K562 (cell line): ENCODE measurements around the gene ZFAND6. TPM values are rescaled to one million over a fixed set of nuclear protein-coding genes. Genes with fewer than 3 reads are reported as not detected.

Experiments used
- ATAC-seq: fragments of 200-7000 bp; cut with Tn5 transposase; 3 replicates; pipeline ENCODE4 v1.9.1; 2020; ENCODE audit warnings: moderate library complexity
- BruUV-seq: library from RNA; stranded (reverse); fragments of 400-500 nt; replicated peaks from 2 replicates; lab custom pipeline; 2021; lab: Mats Ljungman, UMichigan
- CTCF ChIA-PET: fragments of 300-600 bp; formaldehyde crosslinking; extraction: SDS; loops from one replicate; lab custom pipeline; 2021; ENCODE audit warnings: low intra/inter-chr PET ratio; lab: Yijun Ruan, JAX
- POLR2A ChIA-PET: fragments of 300-600, 350-650 bp; sonication (Branson Sonifier 250); formaldehyde crosslinking; extraction: SDS; loops from one replicate; lab custom pipeline; 2021; ENCODE audit warnings: antibody characterized with exemption, inconsistent platforms; lab: Yijun Ruan, JAX
- DNase-seq, 4 experiments: peaks; one replicate each; pipeline versions ENCODE4 v3.0.0 to v3.0.0-alpha.2; 2011 to 2018; ENCODE audit warnings: low spot score in 3 of 4, mixed read lengths in 3 of 4; ENCODE audit errors: extremely low read depth in 1 of 4
- FAIRE-seq: peaks from 2 replicates; lab custom pipeline; 2011; peaks lifted over from hg19 to GRCh38; lab: Jason Lieb, UNC
- H2AFZ ChIP-seq: 2 replicates; pipeline ENCODE4 v1.6.0; 2011; ENCODE audit warnings: low read depth, low read length, control low read depth, inconsistent platforms
- H3K27ac ChIP-seq: fragments of 200-600 bp; 3 replicates; pipeline ENCODE4 v1.8.0; 2011; ENCODE audit warnings: low read depth, mild to moderate bottlenecking, control low read depth, inconsistent platforms, low read length, moderate library complexity, mixed read lengths; ENCODE audit errors: extremely low read depth
- H3K27me3 ChIP-seq, 2 experiments: fragments of 300-600 bp in 1 of 2; 2 replicates in 1 of 2; 3 replicates in 1 of 2; pipeline versions ENCODE4 v1.6.0 to v1.8.0; 2011; ENCODE audit warnings: inconsistent platforms in 2 of 2, low read length in 2 of 2, mild to moderate bottlenecking in 1 of 2, mixed read lengths in 1 of 2, moderate library complexity in 1 of 2; ENCODE audit not compliant: control insufficient read depth in 2 of 2, insufficient read depth in 2 of 2
- H3K36me3 ChIP-seq: fragments of 300-600 bp; 3 replicates; pipeline ENCODE4 v1.8.0; 2011; ENCODE audit warnings: mild to moderate bottlenecking, low read length, inconsistent platforms; ENCODE audit not compliant: control insufficient read depth, insufficient read depth
- H3K4me1 ChIP-seq, 2 experiments: fragments of 200-600 bp in 1 of 2; replicated peaks in 1 of 2; 2 replicates in 1 of 2; 3 replicates in 1 of 2; pipeline versions ENCODE4 v1.5.1 to v1.8.0; 2011; ENCODE audit warnings: inconsistent platforms in 2 of 2, low read length in 2 of 2, mild to moderate bottlenecking in 1 of 2, mixed read lengths in 1 of 2, moderate library complexity in 1 of 2; ENCODE audit not compliant: control insufficient read depth in 2 of 2, insufficient read depth in 2 of 2
- H3K4me2 ChIP-seq: 2 replicates; pipeline ENCODE4 v1.6.1; 2011; ENCODE audit warnings: low read length, control low read depth, inconsistent platforms, mixed read lengths; ENCODE audit not compliant: insufficient read depth
- H3K4me3 ChIP-seq: fragments of 200-600 bp; sonication (generic), shearing (Covaris generic); 2 replicates; pipeline ENCODE4 v1.5.1; 2016; ENCODE audit warnings: control low read depth, inconsistent platforms
- H3K79me2 ChIP-seq: fragments of 200-600 bp; 3 replicates; pipeline ENCODE4 v1.8.0; 2011; ENCODE audit warnings: low read length, inconsistent platforms; ENCODE audit not compliant: control insufficient read depth, insufficient read depth
- H3K9ac ChIP-seq, 2 experiments: 2 replicates each; pipeline versions ENCODE4 v1.6.0 to v1.6.1; 2011; ENCODE audit warnings: low read depth in 2 of 2, low read length in 2 of 2, control low read depth in 1 of 2, inconsistent platforms in 1 of 2, mild to moderate bottlenecking in 1 of 2, mixed read lengths in 1 of 2; ENCODE audit not compliant: insufficient read depth in 1 of 2
- H3K9me1 ChIP-seq: one replicate; pipeline ENCODE4 v1.6.0; 2011; ENCODE audit warnings: inconsistent platforms, mild to moderate bottlenecking, low read length, moderate library complexity; ENCODE audit not compliant: control insufficient read depth, insufficient read depth
- H3K9me3 ChIP-seq: replicated peaks from 2 replicates; pipeline ENCODE4 v1.5.1; 2011; ENCODE audit warnings: low read depth, low read length, inconsistent platforms; ENCODE audit not compliant: control insufficient read depth, insufficient read depth
- H4K20me1 ChIP-seq: replicated peaks from 2 replicates; pipeline ENCODE4 v1.6.1; 2011; ENCODE audit warnings: low read length, inconsistent platforms, mixed read lengths; ENCODE audit not compliant: control insufficient read depth, insufficient read depth
- CBFA2T3 ChIP-seq: fragments of 450-650 bp; IDR thresholded peaks from 2 replicates; pipeline ENCODE4 v1.6.1; 2017
- HMBOX1 ChIP-seq: sonication (generic); IDR thresholded peaks from 2 replicates; pipeline ENCODE4 v1.6.1; 2016
- MAFG ChIP-seq: fragments of 450-650 bp; conservative IDR thresholded peaks from 2 replicates; pipeline ENCODE4 v1.6.1; 2016; ENCODE audit warnings: missing genetic modification characterization, missing compliant biosample characterization
- MED1 ChIP-seq: sonication (generic); formaldehyde crosslinking; IDR thresholded peaks from 2 replicates; pipeline ENCODE4 v1.8.1; 2023; ENCODE audit warnings: missing genetic modification reagents, borderline replicate concordance
- MTA3 ChIP-seq: fragments of 450-650 bp; formaldehyde crosslinking; IDR thresholded peaks from 2 replicates; pipeline ENCODE4 v1.6.1; 2017; ENCODE audit warnings: mild to moderate bottlenecking, borderline replicate concordance
- SIN3B ChIP-seq: fragments of 450-650 bp; IDR thresholded peaks from 2 replicates; pipeline ENCODE4 v1.6.1; 2017; ENCODE audit warnings: low read depth, mild to moderate bottlenecking, moderate library complexity
- SMAD2 ChIP-seq: fragments of 150-350 bp; IDR thresholded peaks from 2 replicates; pipeline ENCODE4 v1.6.1; 2014; ENCODE audit warnings: low read depth, mild to moderate bottlenecking, low read length
- SRSF9 ChIP-seq: fragments of 200-400 bp; formaldehyde crosslinking; IDR thresholded peaks from 2 replicates; pipeline ENCODE4 v1.6.1; 2017; ENCODE audit warnings: low read depth, low read length, borderline replicate concordance
- THAP7 ChIP-seq: fragments of 250-450 bp; sonication (Bioruptor Pico); IDR thresholded peaks from 2 replicates; pipeline ENCODE4 v1.5.0; 2021
- ZBED1 ChIP-seq: IDR thresholded peaks from 2 replicates; pipeline ENCODE4 v1.6.1; 2014
- ZKSCAN8 ChIP-seq: fragments of 200-800 bp; sonication (Bioruptor generic); IDR thresholded peaks from 2 replicates; pipeline ENCODE4 v1.6.1; 2016; ENCODE audit warnings: missing genetic modification characterization, missing compliant biosample characterization
- ZNF253 ChIP-seq: fragments of 250-450 bp; sonication (Bioruptor Pico); conservative IDR thresholded peaks from 2 replicates; pipeline ENCODE4 v1.6.1; 2021; ENCODE audit warnings: mild to moderate bottlenecking
- ZNF766 ChIP-seq: fragments of 200-800 bp; sonication (Bioruptor generic); conservative IDR thresholded peaks from 2 replicates; pipeline ENCODE4 v1.6.1; 2016; ENCODE audit warnings: missing genetic modification characterization, missing compliant biosample characterization
- WGBS: fragments of 100-300 bp; shearing (Covaris generic); methylation state at CpG from one replicate; pipeline ENCODE4 v1.1.6; 2016; ENCODE audit warnings: low coverage, mixed read lengths; ENCODE audit not compliant: insufficient coverage; ENCODE audit errors: missing lambda C conversion rate; 5-methylcytosine and 5-hydroxymethylcytosine counted together
- in situ Hi-C: fragments of 300-500 bp; cut with MboI; formaldehyde crosslinking; loops from 4 replicates; pipeline ENCODE4 v1.15.0; 2018; ENCODE audit warnings: inconsistent platforms, mixed read lengths
- intact Hi-C: fragments of 100-400 bp; cut with micrococcal nuclease; formaldehyde crosslinking; loops from 2 replicates; pipeline ENCODE4 v1.14.2; 2022
- polyA plus RNA-seq, 8 experiments: library from polyadenylated mRNA; depleted of rRNA in 4 of 8; stranded (reverse) in 5 of 8; unstranded in 3 of 8; fragments of >200 nt; fragmentation: Nextera tagmentation in 2 of 8; fragmentation: Illumina TruSeq in 1 of 8; extraction: Ambion mirVana in 2 of 8; extraction: Trizol in 1 of 8; gene quantifications; 2 replicates each; pipeline versions ENCODE4 v1.2.1 to v1.2.3, GENCODE V29; 2011 to 2014; ENCODE audit warnings: inconsistent platforms in 1 of 8, missing spikeins in 1 of 8
- total RNA-seq, 7 experiments: library from RNA; depleted of rRNA in 6 of 7; stranded (reverse); fragments of >200 nt in 6 of 7; fragmentation: Illumina TruSeq in 2 of 7; extraction: Trizol in 2 of 7; gene quantifications; 2 replicates each; pipeline versions ENCODE4 v1.2.1 to v1.2.3, GENCODE V29; 2011 to 2021; ENCODE audit warnings: low replicate concordance in 1 of 7
- TF ChIP-seq, protein P1 (sequence below): fragments of 450-650 bp; IDR thresholded peaks from 2 replicates; pipeline ENCODE4 v1.6.1; 2016; ENCODE audit warnings: missing biosample characterization, missing genetic modification characterization

The ZFAND6 gene
- total and polyA plus RNA-seq, 9 of the 15 experiments (the other 6 are each of a cell fraction or from before 2014, with no cell fraction given): 53.9 to 206 (median 88.9) TPM

- 52% methylated on average over 3 of the region's 3 CpGs for WGBS
- H3K27ac ChIP-seq: no peak overlapping the region
- intact Hi-C loops (no loop called here), in situ Hi-C loops (no loop called here)
- no peak for TF ChIP-seq MED1 (CRISPR knock-in tag)
- peak; percentile 80 for TF ChIP-seq HMBOX1
- TF ChIP-seq CBFA2T3: 0 out of 2 replicates have a peak, but pooled peaks have one; percentile 8
- no peak for TF ChIP-seq ZNF766 (CRISPR knock-in tag)
- H3K27me3 ChIP-seq: no peaks in the 10 kb centered on the region
- H3K4me2 ChIP-seq: no peak overlapping the region
- no peaks in the 10 kb centered on the region; the same call in 2 of the 3 replicates for H3K36me3 ChIP-seq
- no TSS peak for BruUV-seq
- no peaks in the 10 kb centered on the region for H3K9me1 ChIP-seq
- DNase-seq (no peak), ATAC-seq (no peak), FAIRE-seq (no peak)
- ChIA-PET POLR2A (no interaction called here), CTCF (no interaction called here)
- no peak overlapping the region for H2AFZ ChIP-seq
- H3K79me2 ChIP-seq: peaks cover 77% of the 10 kb centered on the region
- peaks cover 17% of the 10 kb centered on the region for H4K20me1 ChIP-seq
- no peak overlapping the region for H3K4me3 ChIP-seq
- peaks cover 0 to 11% of the 10 kb centered on the region in 2 experiments; a peak in 4 of 5 replicates for H3K4me1 ChIP-seq
- H3K9ac ChIP-seq: no peak overlapping the region
- no peaks in the 10 kb centered on the region for H3K9me3 ChIP-seq
These were observed 36.5 kb downstream of the ZFAND6 start for GRCh38 chr15:80095969-80096368.

DNA sequence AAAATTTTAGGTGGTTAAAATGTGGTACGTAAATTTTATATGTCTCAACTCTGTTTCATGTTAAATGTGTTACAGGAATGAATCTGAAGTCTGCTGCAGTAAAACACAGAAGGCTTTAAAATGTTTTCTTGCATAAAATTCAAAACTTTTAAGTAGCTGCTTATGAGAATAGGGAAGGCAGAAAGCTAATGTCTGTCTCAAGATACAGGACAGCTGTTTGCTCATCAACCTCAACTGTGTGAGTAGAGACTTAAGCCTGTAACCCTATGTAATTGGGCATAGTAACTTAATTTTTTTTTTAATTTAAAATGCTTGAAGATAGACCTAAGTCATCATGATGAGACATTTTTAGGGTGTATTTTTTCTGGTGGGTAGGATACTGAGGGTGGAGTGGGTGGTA, 38.9 kb downstream of the ZFAND6 start:
- FAIRE-seq: no peak
- CTCF ChIA-PET: no interaction called here
- TF ChIP-seq ZBED1 (no peak), MAFG (tag) (no peak), SMAD2 (no peak), ZKSCAN8 (CRISPR knock-in tag) (no peak), SRSF9 (no peak), SIN3B (no peak), ZNF253 (CRISPR knock-in tag) (no peak), MTA3 (no peak), THAP7 (CRISPR knock-in tag) (no peak)
- TF ChIP-seq, protein P1, sequence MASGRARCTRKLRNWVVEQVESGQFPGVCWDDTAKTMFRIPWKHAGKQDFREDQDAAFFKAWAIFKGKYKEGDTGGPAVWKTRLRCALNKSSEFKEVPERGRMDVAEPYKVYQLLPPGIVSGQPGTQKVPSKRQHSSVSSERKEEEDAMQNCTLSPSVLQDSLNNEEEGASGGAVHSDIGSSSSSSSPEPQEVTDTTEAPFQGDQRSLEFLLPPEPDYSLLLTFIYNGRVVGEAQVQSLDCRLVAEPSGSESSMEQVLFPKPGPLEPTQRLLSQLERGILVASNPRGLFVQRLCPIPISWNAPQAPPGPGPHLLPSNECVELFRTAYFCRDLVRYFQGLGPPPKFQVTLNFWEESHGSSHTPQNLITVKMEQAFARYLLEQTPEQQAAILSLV (tag): no peak

More for the DNA sequence above, 38.9 kb downstream of the ZFAND6 start:
- Histone ChIP-seq H3K27me3 (no peaks in the 10 kb centered on the region), H4K20me1 (peaks cover 14% of the 10 kb centered on the region), H2AFZ (no peak overlapping the region), H3K4me1 (peaks cover 0 to 11% of the 10 kb centered on the region in 2 experiments; a peak in 3 of 5 replicates), H3K27ac (no peak overlapping the region), H3K9me3 (no peaks in the 10 kb centered on the region), H3K4me3 (no peak overlapping the region), H3K4me2 (no peak overlapping the region), H3K9me1 (no peaks in the 10 kb centered on the region), H3K79me2 (peaks cover 73% of the 10 kb centered on the region), H3K36me3 (peaks cover 3% of the 10 kb centered on the region), H3K9ac (no peak overlapping the region)
- DNase-seq: no peak
- POLR2A ChIA-PET: interaction anchor here (1.0 kb wide), 1 partner anchor 13 kb away, joined by 4 read pairs; no protein-coding TSS in a partner anchor
- BruUV-seq: no TSS peak
- intact Hi-C loops (no loop called here), in situ Hi-C loops (no loop called here)
- ATAC-seq: no peak
- 93% methylated on average over 1 of the region's 1 CpG for WGBS
